GM19351 (cell line): ENCODE measurements around the gene MT1F.
A peak's percentile ranks its signal among the peaks of the same experiment; 100 is the strongest.
"Not testable (repeated sequence)": the region's sequence is repeated elsewhere in the genome, so short reads cannot be mapped to it uniquely, and the experiment has no call there.

Experiments
- ATAC-seq: cut with Tn5 transposase; IDR thresholded peaks from one replicate; pipeline ENCODE4 v1.9.1; 2021; ENCODE audit warnings: mild to moderate bottlenecking, moderate library complexity; ENCODE audit not compliant: unreplicated experiment

MT1F gene

GRCh38 chr16:56657555-56658326 lies at the start of gene MT1F:
Gene MT1F, plus strand, starts transcription at chr16:56657959. Its CDS starts 100 bp downstream, at chr16:56658059.
- no peak for ATAC-seq

GRCh38 chr16:56608043-56608875 lies 49.5 kb upstream of the MT1F start, which contains the start of gene MT2A:
Gene MT2A, plus strand, starts transcription at chr16:56608584. Its CDS starts 72 bp downstream, at chr16:56608656.
- peak; percentile 91 for ATAC-seq

GRCh38 chr16:56608876-56609462 lies 48.8 kb upstream of the MT1F start:
- ATAC-seq, result no peak

GRCh38 chr16:56609463-56609921 lies 48.3 kb upstream of the MT1F start:
- ATAC-seq, result peak; percentile 48

- no peak for ATAC-seq
Measured at GRCh38 chr16:56610017-56610608, 47.6 kb upstream of the MT1F start.

- no peak for ATAC-seq
Measured at GRCh38 chr16:56610609-56611111, 47.1 kb upstream of the MT1F start.

- ATAC-seq, result no peak
Measured at GRCh38 chr16:56611281-56611833, 46.4 kb upstream of the MT1F start.

- ATAC-seq, result no peak
Measured at GRCh38 chr16:56613706-56614105, 44.1 kb upstream of the MT1F start.

- no peak for ATAC-seq
Measured at GRCh38 chr16:56614549-56614991, 43.2 kb upstream of the MT1F start.

- no peak for ATAC-seq
Measured at GRCh38 chr16:56615353-56615752, 42.4 kb upstream of the MT1F start.

- ATAC-seq, result no peak
Measured at GRCh38 chr16:56616608-56617211, 41.0 kb upstream of the MT1F start.

GRCh38 chr16:56617212-56618085 lies 40.3 kb upstream of the MT1F start:
- no peak for ATAC-seq

- no peak for ATAC-seq
Measured at GRCh38 chr16:56618138-56618537, 39.6 kb upstream of the MT1F start.

GRCh38 chr16:56620339-56620897 lies 37.3 kb upstream of the MT1F start:
- ATAC-seq, result no peak

- not testable (repeated sequence) for ATAC-seq
Measured at GRCh38 chr16:56621665-56622445, 35.9 kb upstream of the MT1F start.

- ATAC-seq, result not testable (repeated sequence)
Measured at GRCh38 chr16:56623184-56623583, 34.6 kb upstream of the MT1F start.

- no peak for ATAC-seq
Measured at GRCh38 chr16:56623637-56624036, 34.1 kb upstream of the MT1F start.
